Gastrocnemius medialis (tissue), 4 donors: ENCODE data around the gene SRGAP3. TPM values are rescaled to one million over a fixed set of nuclear protein-coding genes. Genes with fewer than 3 reads are reported as not detected.

Source experiments
- ATAC-seq, 2 donors: fragments of 150-250 bp; one replicate each; pipeline ENCODE4 v1.9.1; 2016
- DNase-seq, 2 donors: peaks; one replicate each; pipeline ENCODE4 v3.0.0-alpha.2; 2019
- H3K27ac ChIP-seq, 4 donors: fragments of 200-600 bp; sonication (generic); 1 replicate in 1 of 4; 2 replicates in 3 of 4; pipeline ENCODE4 v1.5.1; 2016 to 2018; ENCODE audit warnings: mild to moderate bottlenecking in 2 of 4, moderate library complexity in 1 of 4
- H3K27me3 ChIP-seq, 3 donors: fragments of 200-600 bp; sonication (generic) in 2 of 3; 1 replicate in 1 of 3; 2 replicates in 2 of 3; pipeline versions ENCODE4 v1.5.1 to v1.6.0; 2016 to 2019; ENCODE audit warnings: mild to moderate bottlenecking in 1 of 3, moderate library complexity in 1 of 3
- H3K36me3 ChIP-seq, 2 donors: fragments of 200-600 bp; sonication (generic) in 1 of 2; one replicate each; pipeline ENCODE4 v1.5.1; 2017 to 2018
- H3K4me1 ChIP-seq, 2 donors: fragments of 200-600 bp; sonication (generic) in 1 of 2; one replicate each; pipeline ENCODE4 v1.5.1; 2016 to 2017; ENCODE audit warnings: mild to moderate bottlenecking in 2 of 2
- H3K4me3 ChIP-seq, 4 donors: fragments of 200-600 bp; sonication (generic) in 3 of 4; 1 replicate in 1 of 4; 2 replicates in 3 of 4; pipeline ENCODE4 v1.5.1; 2016 to 2019; ENCODE audit warnings: mild to moderate bottlenecking in 2 of 4
- H3K9me3 ChIP-seq, 3 donors: fragments of 200-600 bp; sonication (generic) in 2 of 3; 1 replicate in 1 of 3; 2 replicates in 2 of 3; pipeline ENCODE4 v1.5.1; 2016 to 2019
- CTCF ChIP-seq, 5 experiments: fragments of 450-650 bp in 3 of 5; fragments of 200-600 bp in 2 of 5; sonication (generic) in 2 of 5; IDR thresholded peaks in 4 of 5; conservative IDR thresholded peaks in 1 of 5; 1 replicate in 4 of 5; 2 replicates in 1 of 5; pipeline ENCODE4 v1.5.1; 2016 to 2019; ENCODE audit warnings: antibody characterized with exemption in 5 of 5, mild to moderate bottlenecking in 3 of 5, moderate library complexity in 3 of 5
- POLR2A ChIP-seq, 2 donors: fragments of 450-650 bp; IDR thresholded peaks; one replicate each; pipeline ENCODE4 v1.6.1; 2017; ENCODE audit warnings: antibody characterized with exemption in 2 of 2, mild to moderate bottlenecking in 2 of 2, moderate library complexity in 2 of 2
- in situ Hi-C, 4 donors: fragments of 200-750 bp; cut with MboI; loops; one replicate each; pipeline versions ENCODE4 v1.15.0 to v1.8.0; 2017; ENCODE audit warnings: low sequenced_read_pairs in 4 of 4
- intact Hi-C: fragments of 100-400 bp; cut with DNase I; formaldehyde crosslinking; loops from one replicate; pipeline ENCODE4 v1.15.1; 2023; ENCODE audit warnings: low total_unique reads
- total RNA-seq, 4 donors: library from RNA; depleted of rRNA; stranded (reverse); fragments of >200 nt; gene quantifications; one replicate each; pipeline versions ENCODE4 v1.1.0 to v1.2.3, GENCODE V29; 2016

SRGAP3 gene
- total RNA-seq, 4 donors from 2014 or later, result 1.3 to 2.3 (median 1.8) TPM

GRCh38 chr3:9153904-9154619 lies 95.4 kb downstream of the SRGAP3 start:
- H3K4me3 ChIP-seq, result peak overlapping the region; percentile 12 to 42 (median 28)
- TF ChIP-seq POLR2A (IDR thresholded peaks at IDR 0.05) (peak in 1 of 2 donors; percentile 8), CTCF (IDR thresholded peaks at IDR 0.05 in 4 of 5, conservative IDR thresholded peaks at IDR 0.05 in 1 of 5) (no peak)
- peak; percentile 81 to 84 for ATAC-seq
- no peaks in the 10 kb centered on the region for H3K36me3 ChIP-seq
- intact Hi-C loops, result loop anchor here (1.0 to 10.0 kb wide), 4 partner anchors 12 to 652 kb away; partner anchors contain the start of genes LMCD1 and SETD5
- H3K9me3 ChIP-seq, result no peaks in the 10 kb centered on the region
- peak overlapping the region; percentile 81 to 87 (median 82) for H3K27ac ChIP-seq
- in situ Hi-C loops, result no loop called here
- DNase-seq, result peak; percentile 73 to 92
- peaks cover 21 to 29% of the 10 kb centered on the region in 2 donors for H3K4me1 ChIP-seq
- H3K27me3 ChIP-seq, result no peaks in the 10 kb centered on the region

GRCh38 chr3:9151240-9151639 lies 98.2 kb downstream of the SRGAP3 start:
- Histone ChIP-seq H3K4me1 (peaks cover 10 to 14% of the 10 kb centered on the region in 2 donors), H3K36me3 (no peaks in the 10 kb centered on the region), H3K27ac (no peak overlapping the region), H3K4me3 (no peak overlapping the region), H3K27me3 (no peaks in the 10 kb centered on the region), H3K9me3 (no peaks in the 10 kb centered on the region)
- intact Hi-C loops, result loop anchor here (5.0 to 10.0 kb wide), 2 partner anchors 244 to 649 kb away; partner anchors contain the start of genes LMCD1 and SETD5
- in situ Hi-C loops, result no loop called here
- no peak for ATAC-seq
- no peak for TF ChIP-seq POLR2A (IDR thresholded peaks at IDR 0.05)
- TF ChIP-seq CTCF (IDR thresholded peaks at IDR 0.05 in 4 of 5, conservative IDR thresholded peaks at IDR 0.05 in 1 of 5), result no peak
- no peak for DNase-seq

- Histone ChIP-seq H3K27me3 (no peaks in the 10 kb centered on the region), H3K36me3 (no peaks in the 10 kb centered on the region), H3K27ac (no peak overlapping the region), H3K9me3 (no peaks in the 10 kb centered on the region), H3K4me3 (no peak overlapping the region), H3K4me1 (peaks cover 1 to 8% of the 10 kb centered on the region in 2 donors)
- TF ChIP-seq CTCF (IDR thresholded peaks at IDR 0.05 in 4 of 5, conservative IDR thresholded peaks at IDR 0.05 in 1 of 5) (no peak), POLR2A (IDR thresholded peaks at IDR 0.05) (no peak)
- in situ Hi-C loops (no loop called here), intact Hi-C loops (no loop called here)
- ATAC-seq, result no peak
- DNase-seq, result no peak
Measured at GRCh38 chr3:9149566-9149965, 99.9 kb downstream of the SRGAP3 start.

GRCh38 chr3:9147896-9148266 lies 101.6 kb downstream of the SRGAP3 start:
- in situ Hi-C loops, result no loop called here
- Histone ChIP-seq H3K4me1 (peaks cover 1 to 3% of the 10 kb centered on the region in 2 donors), H3K27me3 (no peaks in the 10 kb centered on the region), H3K27ac (no peak overlapping the region), H3K36me3 (no peaks in the 10 kb centered on the region), H3K4me3 (no peak overlapping the region), H3K9me3 (no peaks in the 10 kb centered on the region)
- no peak for DNase-seq
- intact Hi-C loops, result no loop called here
- no peak for ATAC-seq
- no peak for TF ChIP-seq POLR2A (IDR thresholded peaks at IDR 0.05)
- TF ChIP-seq CTCF (IDR thresholded peaks at IDR 0.05 in 4 of 5, conservative IDR thresholded peaks at IDR 0.05 in 1 of 5), result no peak
